ENCODE results near the gene WNT3A. TPM values are rescaled to one million over a fixed set of nuclear protein-coding genes. Genes with fewer than 3 reads are reported as not detected.

The WNT3A gene
- total and polyA plus RNA-seq, 10 donors, result not detected

GRCh38 chr1:228070173-228070572 lies 63.4 kb downstream of the WNT3A start:
- WGBS, 5 donors, result 47 to 64% (median 58%) methylated on average over 2 of the region's 2 CpGs
- Histone ChIP-seq H3K27me3 (replicated peaks in 1 of 7) (peaks cover 0 to 52% (median 23%) of the 10 kb centered on the region in 7 donors), H3K9me3 (no peaks in the 10 kb centered on the region), H3K4me3 (no peak overlapping the region), H3K27ac (no peak overlapping the region), H3K36me3 (no peaks in the 10 kb centered on the region), H3K4me1 (peaks cover 0 to 5% (median 0%) of the 10 kb centered on the region in 6 donors)
- intact Hi-C loops (cut with DNase I; ENCODE audit: low total_unique reads), result no loop called here
- TF ChIP-seq POLR2A (IDR thresholded peaks at IDR 0.05) (no peak), CTCF (IDR thresholded peaks at IDR 0.05 in 8 of 11, conservative IDR thresholded peaks at IDR 0.05 in 3 of 11) (no peak), POLR2AphosphoS5 (IDR thresholded peaks at IDR 0.05) (no peak)
- no peak for DNase-seq

- TF ChIP-seq POLR2AphosphoS5 (IDR thresholded peaks at IDR 0.05) (no peak), CTCF (IDR thresholded peaks at IDR 0.05 in 8 of 11, conservative IDR thresholded peaks at IDR 0.05 in 3 of 11) (no peak), POLR2A (IDR thresholded peaks at IDR 0.05) (no peak)
- no peak overlapping the region for H3K27ac ChIP-seq
- intact Hi-C loops (cut with DNase I; ENCODE audit: low total_unique reads), result no loop called here
- WGBS, 5 donors, result 59 to 74% (median 66%) methylated on average over 3 of the region's 3 CpGs
- no peaks in the 10 kb centered on the region for H3K9me3 ChIP-seq
- no peaks in the 10 kb centered on the region for H3K36me3 ChIP-seq
- H3K4me1 ChIP-seq, result peaks cover 0 to 9% (median 0%) of the 10 kb centered on the region in 6 donors
- no peak overlapping the region for H3K4me3 ChIP-seq
- H3K27me3 ChIP-seq (replicated peaks in 1 of 7), result peaks cover 0 to 46% (median 16%) of the 10 kb centered on the region in 7 donors
- DNase-seq, result no peak
These were observed 64.1 kb downstream of the WNT3A start for GRCh38 chr1:228070851-228071250.

GRCh38 chr1:228071839-228072657 lies 65.2 kb downstream of the WNT3A start:
- TF ChIP-seq POLR2A (IDR thresholded peaks at IDR 0.05) (no peak), CTCF (IDR thresholded peaks at IDR 0.05 in 8 of 11, conservative IDR thresholded peaks at IDR 0.05 in 3 of 11) (no peak), POLR2AphosphoS5 (IDR thresholded peaks at IDR 0.05) (peak in 1 of 3 donors; percentile 3)
- H3K36me3 ChIP-seq, result no peaks in the 10 kb centered on the region
- peak; percentile 39 for DNase-seq
- WGBS, 5 donors, result 55 to 67% (median 64%) methylated on average over 6 to 7 of the region's 7 CpGs
- no peak overlapping the region for H3K27ac ChIP-seq
- peaks cover 0 to 9% (median 0%) of the 10 kb centered on the region in 6 donors for H3K4me1 ChIP-seq
- intact Hi-C loops (cut with DNase I; ENCODE audit: low total_unique reads), result no loop called here
- peaks cover 0 to 34% (median 4%) of the 10 kb centered on the region in 7 donors for H3K27me3 ChIP-seq (replicated peaks in 1 of 7)
- H3K9me3 ChIP-seq, result no peaks in the 10 kb centered on the region
- H3K4me3 ChIP-seq, result no peak overlapping the region

- Histone ChIP-seq H3K9me3 (no peaks in the 10 kb centered on the region), H3K36me3 (no peaks in the 10 kb centered on the region), H3K27me3 (replicated peaks in 1 of 7) (peaks cover 0 to 28% (median 0%) of the 10 kb centered on the region in 7 donors), H3K4me1 (peaks cover 0 to 9% (median under 1%) of the 10 kb centered on the region in 6 donors), H3K4me3 (no peak overlapping the region), H3K27ac (no peak overlapping the region)
- peak; percentile 62 for DNase-seq
- intact Hi-C loops (cut with DNase I; ENCODE audit: low total_unique reads), result no loop called here
- TF ChIP-seq POLR2A (IDR thresholded peaks at IDR 0.05), result no peak
- TF ChIP-seq POLR2AphosphoS5 (IDR thresholded peaks at IDR 0.05), result peak in 1 of 3 donors; percentile 1
- 48 to 69% (median 58%) methylated on average over 5 of the region's 5 CpGs for WGBS, 5 donors
These were observed 65.9 kb downstream of the WNT3A start for GRCh38 chr1:228072658-228073043.

Measured in spleen (tissue), 11 donors.